ENCODE data around the gene CUX1. TPM values are rescaled to one million over a fixed set of nuclear protein-coding genes. Genes with fewer than 3 reads are reported as not detected.

Gene CUX1
- total RNA-seq, 1 donor from 2014 or later, result 89.1 TPM

GRCh38 chr7:102254521-102254920, 437.1 kb downstream of the CUX1 start:
- TF ChIP-seq, protein P1, sequence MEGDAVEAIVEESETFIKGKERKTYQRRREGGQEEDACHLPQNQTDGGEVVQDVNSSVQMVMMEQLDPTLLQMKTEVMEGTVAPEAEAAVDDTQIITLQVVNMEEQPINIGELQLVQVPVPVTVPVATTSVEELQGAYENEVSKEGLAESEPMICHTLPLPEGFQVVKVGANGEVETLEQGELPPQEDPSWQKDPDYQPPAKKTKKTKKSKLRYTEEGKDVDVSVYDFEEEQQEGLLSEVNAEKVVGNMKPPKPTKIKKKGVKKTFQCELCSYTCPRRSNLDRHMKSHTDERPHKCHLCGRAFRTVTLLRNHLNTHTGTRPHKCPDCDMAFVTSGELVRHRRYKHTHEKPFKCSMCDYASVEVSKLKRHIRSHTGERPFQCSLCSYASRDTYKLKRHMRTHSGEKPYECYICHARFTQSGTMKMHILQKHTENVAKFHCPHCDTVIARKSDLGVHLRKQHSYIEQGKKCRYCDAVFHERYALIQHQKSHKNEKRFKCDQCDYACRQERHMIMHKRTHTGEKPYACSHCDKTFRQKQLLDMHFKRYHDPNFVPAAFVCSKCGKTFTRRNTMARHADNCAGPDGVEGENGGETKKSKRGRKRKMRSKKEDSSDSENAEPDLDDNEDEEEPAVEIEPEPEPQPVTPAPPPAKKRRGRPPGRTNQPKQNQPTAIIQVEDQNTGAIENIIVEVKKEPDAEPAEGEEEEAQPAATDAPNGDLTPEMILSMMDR (IDR thresholded peaks at IDR 0.05), result no peak
- peaks cover 14% of the 10 kb centered on the region for H3K36me3 Mint-ChIP-seq (ENCODE audit: unreplicated experiment)
- H3K4me3 Mint-ChIP-seq (ENCODE audit: unreplicated experiment), result no peak overlapping the region
- no peaks in the 10 kb centered on the region for H3K4me1 Mint-ChIP-seq (ENCODE audit: unreplicated experiment)
- H3K27ac Mint-ChIP-seq (ENCODE audit: unreplicated experiment), result no peak overlapping the region
- no peaks in the 10 kb centered on the region for H3K27me3 Mint-ChIP-seq (ENCODE audit: unreplicated experiment)
- no peaks in the 10 kb centered on the region for H3K9me3 Mint-ChIP-seq (ENCODE audit: unreplicated experiment)
- no peak for DNase-seq (ENCODE audit: extremely low spot score, unreplicated experiment)

- DNase-seq (ENCODE audit: extremely low spot score, unreplicated experiment), result no peak
- Mint-ChIP-seq H3K27me3 (ENCODE audit: unreplicated experiment) (no peaks in the 10 kb centered on the region), H3K4me1 (ENCODE audit: unreplicated experiment) (no peaks in the 10 kb centered on the region), H3K9me3 (ENCODE audit: unreplicated experiment) (no peaks in the 10 kb centered on the region), H3K27ac (ENCODE audit: unreplicated experiment) (no peak overlapping the region), H3K36me3 (ENCODE audit: unreplicated experiment) (peaks cover 9% of the 10 kb centered on the region), H3K4me3 (ENCODE audit: unreplicated experiment) (no peak overlapping the region)
- TF ChIP-seq, protein P1 (IDR thresholded peaks at IDR 0.05), result no peak
These were observed 438.1 kb downstream of the CUX1 start for GRCh38 chr7:102255501-102255900.

GRCh38 chr7:102255916-102256315, 438.5 kb downstream of the CUX1 start:
- H3K27me3 Mint-ChIP-seq (ENCODE audit: unreplicated experiment), result no peaks in the 10 kb centered on the region
- no peak overlapping the region for H3K27ac Mint-ChIP-seq (ENCODE audit: unreplicated experiment)
- H3K9me3 Mint-ChIP-seq (ENCODE audit: unreplicated experiment), result no peaks in the 10 kb centered on the region
- H3K4me3 Mint-ChIP-seq (ENCODE audit: unreplicated experiment), result no peak overlapping the region
- peaks cover 8% of the 10 kb centered on the region for H3K36me3 Mint-ChIP-seq (ENCODE audit: unreplicated experiment)
- DNase-seq (ENCODE audit: extremely low spot score, unreplicated experiment), result no peak
- H3K4me1 Mint-ChIP-seq (ENCODE audit: unreplicated experiment), result no peaks in the 10 kb centered on the region
- TF ChIP-seq, protein P1 (IDR thresholded peaks at IDR 0.05), result no peak

DNA sequence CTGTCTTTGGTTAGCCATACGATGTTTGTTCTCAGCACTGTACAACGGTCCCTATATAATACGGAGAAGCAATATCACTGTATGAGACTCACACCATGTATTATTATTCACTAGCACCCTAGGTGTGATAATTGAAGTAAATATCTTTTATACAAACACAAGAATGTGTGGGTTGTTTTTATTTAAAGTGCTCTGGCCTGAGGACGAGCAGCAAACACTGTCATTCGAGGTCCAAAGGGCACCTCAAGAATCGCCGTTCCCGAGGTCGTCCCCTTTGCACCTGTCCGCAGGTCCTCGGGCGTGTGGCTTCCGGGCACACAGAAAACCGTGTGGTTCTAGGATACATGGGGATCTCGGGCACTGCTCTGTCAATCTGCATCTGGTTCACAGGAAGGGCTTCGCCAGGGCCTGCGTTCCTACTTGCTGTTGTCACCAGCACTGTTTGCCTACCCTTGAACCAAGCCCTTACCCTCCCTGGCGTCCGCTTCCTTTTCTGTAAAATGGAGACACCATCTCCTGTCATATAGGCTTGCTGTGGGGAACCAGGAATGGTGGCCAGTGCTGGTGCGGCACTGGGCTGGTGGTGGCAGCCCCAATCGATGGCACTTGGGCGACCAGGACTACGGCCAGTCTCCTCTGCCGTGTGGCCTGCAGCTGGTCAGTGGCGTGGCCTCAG, 440.8 kb downstream of the CUX1 start:
- TF ChIP-seq, protein P1 (IDR thresholded peaks at IDR 0.05), result no peak
- H3K36me3 Mint-ChIP-seq (ENCODE audit: unreplicated experiment), result peaks cover 7% of the 10 kb centered on the region
- no peak overlapping the region for H3K4me3 Mint-ChIP-seq (ENCODE audit: unreplicated experiment)
- no peaks in the 10 kb centered on the region for H3K4me1 Mint-ChIP-seq (ENCODE audit: unreplicated experiment)
- H3K27ac Mint-ChIP-seq (ENCODE audit: unreplicated experiment), result no peak overlapping the region
- no peaks in the 10 kb centered on the region for H3K27me3 Mint-ChIP-seq (ENCODE audit: unreplicated experiment)
- no peak for DNase-seq (ENCODE audit: extremely low spot score, unreplicated experiment)
- no peaks in the 10 kb centered on the region for H3K9me3 Mint-ChIP-seq (ENCODE audit: unreplicated experiment)

DNA sequence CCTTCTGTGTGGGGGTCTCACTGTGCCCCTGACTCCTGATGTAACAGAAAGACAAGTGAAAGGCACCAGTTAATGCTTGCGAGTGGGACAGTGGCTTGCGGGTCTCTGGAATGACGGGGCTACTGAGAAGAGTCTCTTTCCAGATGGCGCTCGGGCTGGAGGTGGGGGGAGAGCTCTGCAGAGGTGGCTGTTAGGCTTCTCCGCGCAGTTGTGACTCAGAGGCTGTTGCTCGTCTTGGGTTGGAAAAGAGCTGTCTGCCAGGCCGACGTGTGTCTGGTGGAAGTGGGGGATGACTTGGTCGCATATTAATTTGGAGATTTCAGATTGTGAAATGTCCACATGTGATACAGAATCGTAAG, 441.3 kb downstream of the CUX1 start:
- Mint-ChIP-seq H3K9me3 (ENCODE audit: unreplicated experiment) (no peaks in the 10 kb centered on the region), H3K27me3 (ENCODE audit: unreplicated experiment) (no peaks in the 10 kb centered on the region), H3K27ac (ENCODE audit: unreplicated experiment) (no peak overlapping the region), H3K36me3 (ENCODE audit: unreplicated experiment) (peaks cover 3% of the 10 kb centered on the region), H3K4me1 (ENCODE audit: unreplicated experiment) (no peaks in the 10 kb centered on the region), H3K4me3 (ENCODE audit: unreplicated experiment) (no peak overlapping the region)
- no peak for DNase-seq (ENCODE audit: extremely low spot score, unreplicated experiment)
- TF ChIP-seq, protein P1 (IDR thresholded peaks at IDR 0.05), result no peak
